Measurements from ENCODE around the gene RASGRP4.

- TF ChIP-seq CTCF (conservative IDR thresholded peaks at IDR 0.05; ENCODE audit: low read depth, low read length) = no peak
- no peak for TF ChIP-seq EZH2 (IDR thresholded peaks at IDR 0.05; ENCODE audit: borderline replicate concordance, low read depth, low read length, poor library complexity, severe bottlenecking)
Observed at GRCh38 chr19:38392707-38393308, 33.2 kb downstream of the RASGRP4 start.

Measured in A673 (cell line).